Kidney (tissue), 14 donors: ENCODE measurements around the gene SLC25A41. TPM values are rescaled to one million over a fixed set of nuclear protein-coding genes. Genes with fewer than 3 reads are reported as not detected.

Experiments used
- DNase-seq, 5 donors: peaks; one replicate each; pipeline ENCODE4 v3.0.0-alpha.2; 2013 to 2020
- FAIRE-seq: peaks from 2 replicates; lab custom pipeline; 2012; peaks lifted over from hg19 to GRCh38; lab: Jason Lieb, UNC
- H3K27ac ChIP-seq, 2 donors: one replicate each; pipeline ENCODE4 v1.7.0; 2013; ENCODE audit warnings: low read depth in 2 of 2, low read length in 2 of 2, inconsistent platforms in 1 of 2
- H3K27me3 ChIP-seq: one replicate; pipeline ENCODE4 v1.7.1; 2013; ENCODE audit warnings: low read length, inconsistent platforms; ENCODE audit not compliant: control insufficient read depth, insufficient read depth
- H3K36me3 ChIP-seq, 3 donors: one replicate each; pipeline versions ENCODE4 v1.7.0 to v1.7.1; 2013; ENCODE audit warnings: low read length in 3 of 3, control low read depth in 1 of 3, inconsistent platforms in 1 of 3; ENCODE audit not compliant: insufficient read depth in 3 of 3, control insufficient read depth in 2 of 3
- H3K4me1 ChIP-seq, 3 donors: one replicate each; pipeline versions ENCODE4 v1.7.0 to v1.7.1; 2013; ENCODE audit warnings: low read length in 3 of 3, inconsistent platforms in 1 of 3, low read depth in 1 of 3; ENCODE audit not compliant: control insufficient read depth in 2 of 3, insufficient read depth in 2 of 3
- H3K4me3 ChIP-seq, 3 donors: one replicate each; pipeline versions ENCODE4 v1.7.0 to v1.8.1; 2013; ENCODE audit warnings: low read length in 3 of 3, control low read depth in 1 of 3, inconsistent platforms in 1 of 3
- H3K9ac ChIP-seq, 3 donors: one replicate each; pipeline versions ENCODE4 v1.7.0 to v1.7.1; 2013; ENCODE audit warnings: low read length in 3 of 3, control low read depth in 1 of 3, inconsistent platforms in 1 of 3
- H3K9me3 ChIP-seq, 3 donors: one replicate each; pipeline versions ENCODE4 v1.7.0 to v1.7.1; 2013; ENCODE audit warnings: low read length in 3 of 3, control low read depth in 1 of 3, inconsistent platforms in 1 of 3; ENCODE audit not compliant: control insufficient read depth in 2 of 3, insufficient read depth in 1 of 3
- CTCF ChIP-seq: IDR thresholded peaks from 3 replicates; pipeline ENCODE4 v1.5.1; 2012; ENCODE audit warnings: mild to moderate bottlenecking, moderate library complexity, borderline replicate concordance; ENCODE audit not compliant: insufficient read depth; ENCODE audit errors: extremely low read depth
- intact Hi-C: fragments of 100-400 bp; cut with DNase I; formaldehyde crosslinking; loops from one replicate; pipeline ENCODE4 v1.11.1; 2022
- polyA plus RNA-seq: library from polyadenylated mRNA; stranded (reverse); fragments of 350-450 nt; fragmentation: Illumina TruSeq; extraction: RNeasy Lipid Tissue Mini Kit (QIAGEN cat#74804); gene quantifications from one replicate; pipeline ENCODE4 v1.2.3, GENCODE V29; 2014; ENCODE audit warnings: low read depth, low replicate concordance; ENCODE audit not compliant: insufficient read depth
- total RNA-seq: library from RNA; stranded (reverse); fragmentation: NEBNext Ultra II Directional; extraction: Animal tissue kit (Norgen Biotek cat#: 25700); gene quantifications from one replicate; pipeline ENCODE4 v1.2.1, GENCODE V29; 2021
- donor health status: control.
- donor health status: control.
- donor health status: control.
- donor health status: control.
- donor health status: control.
- donor health status: DM: yes; HTN: yes; CAD: no.
- donor health status: Normal renal cell carcinoma (clear cell type).

The SLC25A41 gene
- total and polyA plus RNA-seq, 2 donors from 2014 or later: 0.28 to 0.69 TPM

- intact Hi-C loops: no loop called here
Measured at GRCh38 chr19:6446452-6446851, 12.9 kb upstream of the SLC25A41 start.

GRCh38 chr19:6443986-6444385 lies 10.4 kb upstream of the SLC25A41 start:
- Histone ChIP-seq H3K36me3 (peaks cover 0 to 7% (median 0%) of the 10 kb centered on the region in 3 donors), H3K4me3 (no peak overlapping the region), H3K27ac (no peak overlapping the region), H3K27me3 (no peaks in the 10 kb centered on the region), H3K9ac (no peak overlapping the region), H3K9me3 (no peaks in the 10 kb centered on the region), H3K4me1 (no peaks in the 10 kb centered on the region)
- no peak for TF ChIP-seq CTCF
- DNase-seq (peak in 1 of 5 donors; percentile 29), FAIRE-seq (no peak)
- intact Hi-C loops: no loop called here

More at GRCh38 chr19:6446452-6446851, 12.9 kb upstream of the SLC25A41 start:
- H3K9me3 ChIP-seq: no peaks in the 10 kb centered on the region
- no peaks in the 10 kb centered on the region for H3K4me1 ChIP-seq
- H3K27ac ChIP-seq: no peak overlapping the region
- no peak overlapping the region for H3K4me3 ChIP-seq
- DNase-seq: no peak
- no peak overlapping the region for H3K9ac ChIP-seq
- no peak for TF ChIP-seq CTCF
- peaks cover 0 to 7% (median 0%) of the 10 kb centered on the region in 3 donors for H3K36me3 ChIP-seq
- H3K27me3 ChIP-seq: no peaks in the 10 kb centered on the region
- no peak for FAIRE-seq

- no peak for DNase-seq
Measured at GRCh38 chr19:6442087-6442688, 8.6 kb upstream of the SLC25A41 start.

More at GRCh38 chr19:6442087-6442688, 8.6 kb upstream of the SLC25A41 start:
- TF ChIP-seq CTCF: no peak
- no peak overlapping the region for H3K4me3 ChIP-seq
- no peak for FAIRE-seq
- no peaks in the 10 kb centered on the region for H3K9me3 ChIP-seq
- no peaks in the 10 kb centered on the region for H3K4me1 ChIP-seq
- no peak overlapping the region for H3K9ac ChIP-seq
- no peak overlapping the region for H3K27ac ChIP-seq
- no peaks in the 10 kb centered on the region for H3K27me3 ChIP-seq
- peaks cover 0 to 7% (median 0%) of the 10 kb centered on the region in 3 donors for H3K36me3 ChIP-seq
- intact Hi-C loops: no loop called here
